ENCODE measurements around the gene TRIM33.

DNA sequence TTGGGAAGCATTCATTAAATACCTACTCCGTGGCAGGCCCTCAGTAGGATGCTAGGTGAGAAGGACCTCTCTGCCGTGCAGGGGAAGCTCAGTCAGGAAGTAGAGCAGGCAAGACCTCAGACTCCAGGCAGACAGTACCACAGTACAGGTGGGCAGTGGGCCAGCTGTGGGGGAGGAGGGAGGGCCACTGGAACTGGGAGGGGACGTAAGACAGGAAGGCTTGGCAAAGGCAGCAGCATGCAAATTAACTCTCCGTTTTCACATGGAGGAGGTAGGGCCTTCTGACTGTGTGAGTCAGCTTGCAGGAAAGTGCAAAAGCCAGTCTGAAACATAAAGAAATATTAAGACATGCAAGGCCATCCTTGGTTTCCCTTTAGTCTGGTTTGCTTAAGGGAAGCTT lies 157.7 kb downstream of the TRIM33 start:
- TF ChIP-seq, protein P1, sequence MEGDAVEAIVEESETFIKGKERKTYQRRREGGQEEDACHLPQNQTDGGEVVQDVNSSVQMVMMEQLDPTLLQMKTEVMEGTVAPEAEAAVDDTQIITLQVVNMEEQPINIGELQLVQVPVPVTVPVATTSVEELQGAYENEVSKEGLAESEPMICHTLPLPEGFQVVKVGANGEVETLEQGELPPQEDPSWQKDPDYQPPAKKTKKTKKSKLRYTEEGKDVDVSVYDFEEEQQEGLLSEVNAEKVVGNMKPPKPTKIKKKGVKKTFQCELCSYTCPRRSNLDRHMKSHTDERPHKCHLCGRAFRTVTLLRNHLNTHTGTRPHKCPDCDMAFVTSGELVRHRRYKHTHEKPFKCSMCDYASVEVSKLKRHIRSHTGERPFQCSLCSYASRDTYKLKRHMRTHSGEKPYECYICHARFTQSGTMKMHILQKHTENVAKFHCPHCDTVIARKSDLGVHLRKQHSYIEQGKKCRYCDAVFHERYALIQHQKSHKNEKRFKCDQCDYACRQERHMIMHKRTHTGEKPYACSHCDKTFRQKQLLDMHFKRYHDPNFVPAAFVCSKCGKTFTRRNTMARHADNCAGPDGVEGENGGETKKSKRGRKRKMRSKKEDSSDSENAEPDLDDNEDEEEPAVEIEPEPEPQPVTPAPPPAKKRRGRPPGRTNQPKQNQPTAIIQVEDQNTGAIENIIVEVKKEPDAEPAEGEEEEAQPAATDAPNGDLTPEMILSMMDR (IDR thresholded peaks at IDR 0.05) = no peak
- TF ChIP-seq POLR2AphosphoS5 (IDR thresholded peaks at IDR 0.05) (no peak), POLR2A (IDR thresholded peaks at IDR 0.05) (no peak), EP300 (IDR thresholded peaks at IDR 0.05) (no peak)
